ENCODE results near the gene MST1R.

DNA sequence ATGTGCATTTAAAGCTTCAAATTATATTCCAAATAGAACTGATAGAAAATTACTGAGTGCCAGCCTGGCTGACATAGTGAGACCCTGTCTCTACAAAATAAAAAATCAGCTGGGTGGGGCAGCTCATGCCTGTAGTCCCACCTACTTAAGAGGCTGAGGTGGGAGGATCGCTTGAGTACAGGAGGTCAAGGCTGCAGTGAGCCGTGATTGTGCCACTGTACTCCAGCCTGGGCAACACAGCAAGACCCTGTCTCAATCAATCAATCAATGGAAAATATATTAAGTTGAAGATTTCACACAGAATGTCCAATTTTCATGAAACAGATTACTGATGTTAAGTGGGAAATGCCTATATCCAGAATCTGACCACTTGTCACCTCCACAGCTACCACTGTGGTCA is 21.8 kb upstream of the MST1R start:
- TF ChIP-seq, protein P1, sequence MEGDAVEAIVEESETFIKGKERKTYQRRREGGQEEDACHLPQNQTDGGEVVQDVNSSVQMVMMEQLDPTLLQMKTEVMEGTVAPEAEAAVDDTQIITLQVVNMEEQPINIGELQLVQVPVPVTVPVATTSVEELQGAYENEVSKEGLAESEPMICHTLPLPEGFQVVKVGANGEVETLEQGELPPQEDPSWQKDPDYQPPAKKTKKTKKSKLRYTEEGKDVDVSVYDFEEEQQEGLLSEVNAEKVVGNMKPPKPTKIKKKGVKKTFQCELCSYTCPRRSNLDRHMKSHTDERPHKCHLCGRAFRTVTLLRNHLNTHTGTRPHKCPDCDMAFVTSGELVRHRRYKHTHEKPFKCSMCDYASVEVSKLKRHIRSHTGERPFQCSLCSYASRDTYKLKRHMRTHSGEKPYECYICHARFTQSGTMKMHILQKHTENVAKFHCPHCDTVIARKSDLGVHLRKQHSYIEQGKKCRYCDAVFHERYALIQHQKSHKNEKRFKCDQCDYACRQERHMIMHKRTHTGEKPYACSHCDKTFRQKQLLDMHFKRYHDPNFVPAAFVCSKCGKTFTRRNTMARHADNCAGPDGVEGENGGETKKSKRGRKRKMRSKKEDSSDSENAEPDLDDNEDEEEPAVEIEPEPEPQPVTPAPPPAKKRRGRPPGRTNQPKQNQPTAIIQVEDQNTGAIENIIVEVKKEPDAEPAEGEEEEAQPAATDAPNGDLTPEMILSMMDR (IDR thresholded peaks at IDR 0.05; ENCODE audit: low read depth, low read length), result no peak
- TF ChIP-seq POLR2A (IDR thresholded peaks at IDR 0.05; ENCODE audit: extremely low read depth, insufficient read length), result no peak

Data from NB4 (cell line).